Measurements from ENCODE around the gene NRXN3.

The NRXN3 gene

DNA sequence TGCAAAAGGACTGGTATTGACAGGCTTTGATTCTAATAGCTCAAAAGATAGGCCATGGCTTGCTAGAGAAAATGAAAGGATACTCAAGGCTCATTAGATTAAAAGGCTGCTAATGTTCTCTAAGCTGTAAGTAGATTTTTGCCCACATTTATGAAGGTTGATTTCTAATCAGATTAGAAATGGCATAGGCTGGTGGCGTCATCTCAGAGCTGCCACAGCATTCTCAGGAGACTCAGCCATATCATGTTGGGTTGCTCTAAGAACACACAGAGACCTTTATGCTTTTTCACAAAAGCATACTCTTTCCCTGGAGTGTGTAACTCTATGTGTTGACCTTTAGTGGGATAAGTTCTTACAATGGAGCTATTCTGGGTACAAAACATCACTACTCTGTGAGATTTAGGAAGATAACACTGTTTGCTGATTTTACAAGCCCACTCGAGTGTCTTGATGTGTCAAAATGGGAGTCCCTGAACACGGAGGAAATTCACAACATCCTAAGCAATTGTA lies 576.0 kb downstream of the NRXN3 start:
- H3K4me3 ChIP-seq (ENCODE audit: low read depth, low read length) = no peak overlapping the region
- TF ChIP-seq, protein P1, sequence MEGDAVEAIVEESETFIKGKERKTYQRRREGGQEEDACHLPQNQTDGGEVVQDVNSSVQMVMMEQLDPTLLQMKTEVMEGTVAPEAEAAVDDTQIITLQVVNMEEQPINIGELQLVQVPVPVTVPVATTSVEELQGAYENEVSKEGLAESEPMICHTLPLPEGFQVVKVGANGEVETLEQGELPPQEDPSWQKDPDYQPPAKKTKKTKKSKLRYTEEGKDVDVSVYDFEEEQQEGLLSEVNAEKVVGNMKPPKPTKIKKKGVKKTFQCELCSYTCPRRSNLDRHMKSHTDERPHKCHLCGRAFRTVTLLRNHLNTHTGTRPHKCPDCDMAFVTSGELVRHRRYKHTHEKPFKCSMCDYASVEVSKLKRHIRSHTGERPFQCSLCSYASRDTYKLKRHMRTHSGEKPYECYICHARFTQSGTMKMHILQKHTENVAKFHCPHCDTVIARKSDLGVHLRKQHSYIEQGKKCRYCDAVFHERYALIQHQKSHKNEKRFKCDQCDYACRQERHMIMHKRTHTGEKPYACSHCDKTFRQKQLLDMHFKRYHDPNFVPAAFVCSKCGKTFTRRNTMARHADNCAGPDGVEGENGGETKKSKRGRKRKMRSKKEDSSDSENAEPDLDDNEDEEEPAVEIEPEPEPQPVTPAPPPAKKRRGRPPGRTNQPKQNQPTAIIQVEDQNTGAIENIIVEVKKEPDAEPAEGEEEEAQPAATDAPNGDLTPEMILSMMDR (IDR thresholded peaks at IDR 0.05; ENCODE audit: low read depth, low read length) = no peak

DNA sequence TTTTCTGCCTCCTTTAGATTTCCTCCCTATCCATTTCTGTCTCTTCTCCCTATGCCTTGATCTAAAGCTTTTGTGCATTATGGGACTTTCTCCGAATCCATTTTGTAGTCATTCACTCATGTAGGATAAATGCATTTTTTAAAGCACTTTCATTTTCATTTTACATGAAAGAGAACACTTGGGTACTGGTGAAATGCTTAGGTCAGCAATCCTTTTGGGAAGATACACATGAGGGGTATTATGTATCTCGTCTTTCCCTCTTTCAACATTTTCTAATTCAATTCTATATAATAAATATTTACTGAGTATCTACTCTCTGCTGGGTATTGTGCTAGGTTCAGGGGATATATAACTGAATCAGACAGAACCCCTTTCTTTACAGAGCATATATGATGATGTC lies 577.6 kb downstream of the NRXN3 start:
- TF ChIP-seq, protein P1 (IDR thresholded peaks at IDR 0.05; ENCODE audit: low read depth, low read length) = no peak
- no peak overlapping the region for H3K4me3 ChIP-seq (ENCODE audit: low read depth, low read length)

DNA sequence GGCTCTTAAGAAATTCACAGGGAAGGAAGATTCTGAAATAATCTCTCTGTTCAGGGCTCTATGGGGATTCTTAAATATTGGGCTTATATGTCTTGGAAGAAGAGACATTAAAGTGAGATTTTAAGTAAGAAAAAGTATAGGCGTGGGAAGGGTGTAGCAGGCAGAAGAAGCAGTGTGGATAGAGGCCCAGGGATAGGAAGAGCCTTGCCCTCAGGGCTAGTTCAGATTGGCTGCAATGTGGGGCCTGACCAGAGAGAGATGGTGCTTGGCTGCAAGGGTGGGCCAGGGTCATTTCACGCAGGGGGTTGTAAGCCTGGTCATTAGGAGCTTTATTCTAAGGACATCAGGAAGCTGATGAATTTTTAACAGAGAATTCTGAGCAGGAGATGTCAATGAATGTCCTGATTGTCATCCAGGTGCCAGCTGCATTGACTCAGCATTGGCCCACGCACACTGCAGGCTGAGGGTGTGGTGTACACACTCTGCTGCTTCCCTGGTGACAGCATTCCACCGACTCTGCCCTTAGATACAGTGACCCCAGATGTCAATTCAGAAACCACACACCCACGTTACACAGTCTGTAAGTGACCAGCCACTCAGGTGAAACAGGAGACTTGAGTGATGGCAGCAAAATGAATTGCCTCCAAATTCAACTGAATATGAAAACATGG lies 582.5 kb downstream of the NRXN3 start:
- TF ChIP-seq, protein P1 (IDR thresholded peaks at IDR 0.05; ENCODE audit: low read depth, low read length) = no peak
- no peak overlapping the region for H3K4me3 ChIP-seq (ENCODE audit: low read depth, low read length)

DNA sequence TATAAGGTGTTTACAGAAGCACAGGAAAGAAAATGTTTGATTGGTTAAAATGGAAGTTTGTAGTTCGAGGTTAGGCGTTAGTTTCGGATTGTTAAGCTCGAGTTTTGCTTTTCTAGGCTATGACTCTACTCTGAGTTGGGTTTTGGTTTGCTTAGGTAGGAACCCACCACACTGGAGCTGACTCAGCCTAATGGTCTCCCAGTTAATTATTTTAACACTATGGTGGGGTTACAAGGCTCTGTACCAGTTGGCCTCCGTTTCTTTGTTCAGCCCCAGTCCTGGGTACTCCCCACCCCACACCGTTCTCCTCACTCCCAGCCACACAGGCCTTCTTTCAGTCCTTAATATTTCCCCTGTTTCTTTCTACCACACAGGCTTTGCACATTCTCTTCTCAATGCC lies 583.9 kb downstream of the NRXN3 start:
- TF ChIP-seq, protein P1 (IDR thresholded peaks at IDR 0.05; ENCODE audit: low read depth, low read length) = no peak
- H3K4me3 ChIP-seq (ENCODE audit: low read depth, low read length) = no peak overlapping the region

DNA sequence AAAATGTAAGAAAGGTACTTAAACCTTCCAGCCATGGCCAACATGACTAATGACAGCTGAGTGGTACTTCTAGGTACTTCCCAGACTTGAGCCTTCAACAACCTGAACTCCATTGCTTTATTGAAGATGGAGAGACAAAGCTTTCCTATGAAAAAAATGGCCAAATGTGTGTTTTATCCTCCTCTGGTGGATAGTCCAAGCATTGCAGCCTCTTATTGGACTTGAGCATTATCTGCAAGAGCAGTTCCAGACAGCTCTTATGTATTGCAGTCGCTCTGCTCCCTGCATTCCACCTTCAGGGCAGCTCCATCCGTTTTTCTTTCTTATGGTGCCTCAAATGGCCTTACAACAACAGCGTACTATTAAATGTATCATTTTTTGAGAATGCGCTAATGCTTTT lies 588.2 kb downstream of the NRXN3 start:
- H3K4me3 ChIP-seq (ENCODE audit: low read depth, low read length) = no peak overlapping the region
- TF ChIP-seq, protein P1 (IDR thresholded peaks at IDR 0.05; ENCODE audit: low read depth, low read length) = no peak

DNA sequence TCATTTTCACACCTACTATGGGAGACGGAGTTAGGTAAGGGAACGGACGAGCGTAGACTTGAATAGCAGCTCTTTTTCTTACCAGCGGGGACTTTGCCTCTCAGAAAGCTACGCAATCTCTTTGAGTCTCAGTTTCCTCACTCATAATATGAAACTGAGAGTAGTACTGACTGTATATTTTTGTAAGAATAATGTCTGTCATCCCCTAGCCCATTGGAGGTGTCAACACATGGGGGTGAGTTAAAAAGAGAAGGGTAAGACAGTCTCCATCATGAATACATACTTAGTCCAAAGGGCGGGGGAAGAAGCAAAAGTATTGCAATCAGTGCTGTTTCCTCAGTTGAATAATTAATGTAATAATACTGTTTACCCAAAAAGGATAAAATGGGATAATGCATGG lies 592.2 kb downstream of the NRXN3 start:
- TF ChIP-seq, protein P1 (IDR thresholded peaks at IDR 0.05; ENCODE audit: low read depth, low read length) = no peak
- H3K4me3 ChIP-seq (ENCODE audit: low read depth, low read length) = no peak overlapping the region

DNA sequence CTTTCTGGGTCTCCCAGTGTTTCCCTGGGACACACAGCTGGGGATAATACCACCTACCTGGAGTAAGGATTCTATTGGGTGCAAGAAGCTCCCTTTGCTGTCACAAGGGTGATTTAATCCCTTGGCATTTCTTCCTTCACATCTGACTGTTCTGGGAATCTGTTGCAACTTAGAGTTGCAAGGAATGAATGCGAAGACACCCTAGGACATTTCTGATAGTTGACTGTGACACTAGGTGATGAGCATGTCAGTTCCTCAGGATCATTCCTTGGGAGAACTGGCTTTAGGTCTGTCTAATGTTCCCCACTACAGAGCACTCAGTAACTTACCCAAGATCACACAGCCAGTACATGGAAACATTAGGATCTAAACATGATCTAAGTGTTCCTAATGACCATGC lies 593.6 kb downstream of the NRXN3 start:
- H3K4me3 ChIP-seq (ENCODE audit: low read depth, low read length) = no peak overlapping the region
- TF ChIP-seq, protein P1 (IDR thresholded peaks at IDR 0.05; ENCODE audit: low read depth, low read length) = no peak

Data from WI38 (cell line).